Epithelial cell of proximal tubule (primary cell): Measurements from ENCODE around the gene CPSF6. TPM values are rescaled to one million over a fixed set of nuclear protein-coding genes. Genes with fewer than 3 reads are reported as not detected.
"Not testable (repeated sequence)": the region's sequence is repeated elsewhere in the genome, so short reads cannot be mapped to it uniquely, and the experiment has no call there.

Source experiments
- DNase-seq: peaks from one replicate; pipeline ENCODE4 v3.0.0-alpha.2; 2011; ENCODE audit warnings: low read depth
- H3K4me3 ChIP-seq: 2 replicates; pipeline ENCODE4 v1.5.1; 2011; ENCODE audit warnings: low read depth, mild to moderate bottlenecking, low read length
- total RNA-seq: library from RNA; depleted of rRNA; stranded (reverse); fragments of >200 nt; gene quantifications from 2 replicates; pipeline ENCODE4 v1.2.3, GENCODE V29; 2015
- TF ChIP-seq, protein P1 (sequence below): conservative IDR thresholded peaks from 2 replicates; pipeline ENCODE4 v1.5.1; 2012; ENCODE audit warnings: low read depth, mild to moderate bottlenecking, low read length

The CPSF6 gene
- total RNA-seq, 1 donor from 2014 or later: 19.7 TPM

DNA sequence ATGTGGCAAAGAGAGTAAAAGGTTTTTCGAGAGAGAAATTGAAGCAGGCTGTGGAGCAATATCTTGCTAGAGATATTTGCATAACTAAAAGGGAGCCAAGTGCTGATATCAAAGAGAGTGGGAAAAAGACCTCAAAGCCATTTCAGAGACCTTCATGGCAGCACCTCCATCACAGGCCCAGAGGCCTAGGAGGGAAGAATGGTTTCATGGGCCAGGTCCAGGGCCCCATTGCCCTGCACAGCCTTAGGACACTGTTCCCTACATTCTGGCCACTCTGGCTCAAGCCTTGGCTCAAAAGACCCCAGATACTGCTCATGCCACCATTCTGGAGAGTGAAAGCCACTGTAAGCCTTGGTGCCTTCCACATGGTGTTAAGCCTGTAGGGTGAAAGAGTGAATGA is 58.8 kb downstream of the CPSF6 start:
- DNase-seq: no peak
- no peak overlapping the region for H3K4me3 ChIP-seq
- TF ChIP-seq, protein P1, sequence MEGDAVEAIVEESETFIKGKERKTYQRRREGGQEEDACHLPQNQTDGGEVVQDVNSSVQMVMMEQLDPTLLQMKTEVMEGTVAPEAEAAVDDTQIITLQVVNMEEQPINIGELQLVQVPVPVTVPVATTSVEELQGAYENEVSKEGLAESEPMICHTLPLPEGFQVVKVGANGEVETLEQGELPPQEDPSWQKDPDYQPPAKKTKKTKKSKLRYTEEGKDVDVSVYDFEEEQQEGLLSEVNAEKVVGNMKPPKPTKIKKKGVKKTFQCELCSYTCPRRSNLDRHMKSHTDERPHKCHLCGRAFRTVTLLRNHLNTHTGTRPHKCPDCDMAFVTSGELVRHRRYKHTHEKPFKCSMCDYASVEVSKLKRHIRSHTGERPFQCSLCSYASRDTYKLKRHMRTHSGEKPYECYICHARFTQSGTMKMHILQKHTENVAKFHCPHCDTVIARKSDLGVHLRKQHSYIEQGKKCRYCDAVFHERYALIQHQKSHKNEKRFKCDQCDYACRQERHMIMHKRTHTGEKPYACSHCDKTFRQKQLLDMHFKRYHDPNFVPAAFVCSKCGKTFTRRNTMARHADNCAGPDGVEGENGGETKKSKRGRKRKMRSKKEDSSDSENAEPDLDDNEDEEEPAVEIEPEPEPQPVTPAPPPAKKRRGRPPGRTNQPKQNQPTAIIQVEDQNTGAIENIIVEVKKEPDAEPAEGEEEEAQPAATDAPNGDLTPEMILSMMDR: no peak

DNA sequence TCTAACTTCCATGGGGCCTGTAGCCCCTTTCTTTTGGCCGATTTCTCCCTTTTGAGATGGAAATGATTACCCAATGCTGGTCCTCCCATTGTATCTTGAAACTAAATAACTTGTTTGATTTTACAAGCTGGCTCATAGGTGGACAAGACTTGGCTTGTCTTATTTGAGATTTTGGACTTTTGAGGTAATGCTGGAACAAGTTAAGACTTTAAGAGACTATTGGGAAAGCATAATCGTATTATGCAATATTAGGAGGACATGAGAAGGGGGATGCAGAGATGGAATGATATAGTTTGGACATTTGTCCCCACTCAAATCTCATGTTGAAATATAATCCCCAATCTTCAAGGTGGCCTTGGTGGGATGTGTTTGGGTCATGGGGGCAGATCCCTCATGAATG is 59.6 kb downstream of the CPSF6 start:
- TF ChIP-seq, protein P1: no peak
- no peak overlapping the region for H3K4me3 ChIP-seq
- no peak for DNase-seq

DNA sequence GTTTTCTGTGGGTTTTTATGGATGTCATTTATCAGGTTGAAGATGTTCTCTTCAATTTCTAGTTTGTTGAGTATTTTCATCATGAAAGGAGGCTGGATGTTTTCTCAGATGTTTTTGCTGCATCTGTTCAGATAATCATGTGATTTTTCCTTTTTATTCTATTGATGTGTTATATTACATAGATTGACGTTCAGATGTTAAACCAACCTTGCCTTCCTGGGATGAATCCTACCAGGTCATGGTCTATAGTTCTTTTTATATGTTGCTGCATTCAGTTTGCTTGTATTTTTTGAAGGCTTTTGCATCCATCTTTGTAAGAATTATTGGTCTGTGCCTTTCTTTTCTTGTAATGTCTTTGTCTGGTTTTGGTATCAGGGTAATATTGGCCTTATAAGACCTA is 64.9 kb downstream of the CPSF6 start:
- no peak overlapping the region for H3K4me3 ChIP-seq
- TF ChIP-seq, protein P1: no peak
- DNase-seq: no peak

DNA sequence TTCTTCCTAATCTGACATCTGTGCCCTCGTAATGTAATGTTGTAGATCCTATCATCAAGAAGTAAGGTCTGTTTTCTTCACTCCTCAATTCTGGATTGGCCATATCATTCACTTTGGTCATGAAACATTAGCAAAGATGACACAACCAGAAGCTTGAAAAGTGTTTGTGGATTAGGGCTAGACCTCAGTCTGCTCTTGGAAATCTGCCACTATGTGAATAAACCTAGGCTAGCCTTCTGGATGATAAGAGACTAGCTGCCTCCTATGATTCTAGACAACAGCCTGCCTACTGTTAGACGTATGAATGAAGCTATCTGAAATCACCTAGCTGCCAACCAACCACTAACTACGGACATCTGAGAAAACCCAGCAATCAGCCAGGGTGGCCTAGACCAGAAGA is 70.1 kb downstream of the CPSF6 start:
- no peak overlapping the region for H3K4me3 ChIP-seq
- no peak for DNase-seq
- TF ChIP-seq, protein P1: no peak

DNA sequence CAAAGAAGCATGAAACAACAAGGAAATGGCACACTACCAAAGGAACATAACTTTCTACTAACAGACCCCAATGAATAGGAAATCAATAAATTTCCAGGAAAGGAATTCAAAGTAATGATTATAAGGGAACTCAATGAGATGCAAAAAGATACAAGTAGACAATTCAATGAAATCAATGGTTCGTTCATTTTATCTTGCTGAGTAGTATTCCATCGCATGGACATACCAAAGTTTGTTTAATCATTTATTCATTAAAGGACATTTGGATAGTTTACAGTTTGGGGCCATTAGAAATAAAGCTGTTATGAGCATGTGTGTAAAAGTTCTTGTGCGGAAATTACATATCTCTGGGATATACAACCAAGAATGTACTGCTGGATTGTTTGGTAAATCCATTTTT is 73.8 kb downstream of the CPSF6 start:
- TF ChIP-seq, protein P1: no peak
- no peak overlapping the region for H3K4me3 ChIP-seq
- DNase-seq: no peak

DNA sequence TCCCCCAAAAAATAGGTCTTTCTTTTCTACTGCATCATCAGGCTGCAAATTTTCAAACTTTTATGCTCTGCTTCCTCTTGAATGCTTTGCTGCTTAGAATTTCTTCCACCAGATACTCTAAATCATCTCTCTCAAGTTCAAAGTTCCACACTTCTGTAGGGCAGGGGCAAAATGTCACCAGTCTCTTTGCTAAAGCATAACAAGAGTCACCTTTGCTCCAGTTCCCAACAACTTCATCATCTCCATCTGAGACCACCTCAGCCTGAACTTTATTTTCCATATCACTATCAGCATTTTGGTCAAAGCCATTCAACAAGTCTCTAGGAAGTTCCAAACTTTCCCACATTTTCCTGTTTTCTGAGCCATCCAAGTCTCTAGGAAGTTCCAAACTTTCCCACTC is 77.4 kb downstream of the CPSF6 start:
- not testable (repeated sequence) for H3K4me3 ChIP-seq, DNase-seq

DNA sequence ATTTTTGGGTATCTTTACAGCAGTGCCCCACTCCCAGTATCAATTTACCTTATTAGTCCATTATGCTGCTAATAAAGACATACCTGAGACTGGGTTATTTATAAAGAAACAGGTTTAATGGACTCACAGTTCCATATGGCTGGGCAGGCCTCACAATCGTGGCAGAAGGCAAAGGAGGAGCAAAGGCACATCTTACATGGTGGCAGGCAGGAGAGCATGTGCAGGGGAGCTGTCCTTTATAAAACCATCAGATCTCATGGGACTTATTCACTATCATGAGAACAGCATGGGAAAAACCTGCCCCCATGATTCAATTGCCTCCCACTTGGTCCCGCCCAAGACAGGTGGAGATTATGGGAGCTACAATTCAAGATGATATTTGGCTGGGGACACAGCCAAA is 77.9 kb downstream of the CPSF6 start:
- DNase-seq: not testable (repeated sequence)

DNA sequence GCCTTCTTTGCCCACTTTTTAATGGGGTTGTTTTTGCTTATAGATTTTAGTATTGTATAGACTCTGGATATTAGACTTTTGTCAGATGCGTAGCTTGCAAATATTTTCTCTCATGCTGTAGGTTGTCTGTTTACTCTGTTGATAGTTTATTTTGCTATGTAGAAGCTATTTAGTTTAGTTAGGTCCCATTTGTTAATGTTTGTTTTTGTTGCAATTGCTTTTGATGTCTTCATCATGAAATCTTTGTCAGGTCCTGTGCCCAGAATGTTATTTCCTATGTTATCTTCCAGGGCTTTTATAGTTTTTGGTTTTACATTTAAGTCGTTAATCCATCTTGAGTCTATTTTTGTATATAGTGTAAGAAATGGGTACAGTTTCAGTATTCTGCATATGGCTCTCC is 78.9 kb downstream of the CPSF6 start:
- no peak for DNase-seq
- TF ChIP-seq, protein P1: no peak
- no peak overlapping the region for H3K4me3 ChIP-seq

More for the DNA sequence above, 77.9 kb downstream of the CPSF6 start:
- not testable (repeated sequence) for H3K4me3 ChIP-seq
